Smooth muscle cell of the brain vasculature (primary cell): ENCODE data around the gene PMEPA1.
"Not testable (repeated sequence)": the region's sequence is repeated elsewhere in the genome, so short reads cannot be mapped to it uniquely, and the experiment has no call there.

Source experiments
- DNase-seq: peaks from one replicate; pipeline ENCODE4 v3.0.0-alpha.2; 2012; ENCODE audit warnings: low read depth, low spot score

The PMEPA1 gene

GRCh38 chr20:57650756-57651483 is 58.9 kb downstream of the PMEPA1 start:
- no peak for DNase-seq

GRCh38 chr20:57650266-57650665 is 59.5 kb downstream of the PMEPA1 start:
- DNase-seq = no peak

GRCh38 chr20:57649617-57650015 is 60.2 kb downstream of the PMEPA1 start:
- DNase-seq = no peak

- no peak for DNase-seq
These were observed 60.8 kb downstream of the PMEPA1 start for GRCh38 chr20:57648878-57649616.

- DNase-seq = no peak
These were observed 61.7 kb downstream of the PMEPA1 start for GRCh38 chr20:57647933-57648785.

- no peak for DNase-seq
These were observed 62.5 kb downstream of the PMEPA1 start for GRCh38 chr20:57647006-57647932.

- no peak for DNase-seq
These were observed 70.9 kb downstream of the PMEPA1 start for GRCh38 chr20:57638895-57639236.

GRCh38 chr20:57638173-57638894 is 71.5 kb downstream of the PMEPA1 start:
- no peak for DNase-seq

- DNase-seq = no peak
These were observed 75.8 kb downstream of the PMEPA1 start for GRCh38 chr20:57633945-57634491.

GRCh38 chr20:57632286-57632685 is 77.5 kb downstream of the PMEPA1 start:
- DNase-seq = no peak

GRCh38 chr20:57630061-57630460 is 79.8 kb downstream of the PMEPA1 start:
- DNase-seq = no peak

GRCh38 chr20:57629491-57629901 is 80.3 kb downstream of the PMEPA1 start:
- DNase-seq = not testable (repeated sequence)

- not testable (repeated sequence) for DNase-seq
These were observed 80.9 kb downstream of the PMEPA1 start for GRCh38 chr20:57628962-57629308.

GRCh38 chr20:57628047-57628961 is 81.5 kb downstream of the PMEPA1 start:
- DNase-seq = no peak

- no peak for DNase-seq
These were observed 82.5 kb downstream of the PMEPA1 start for GRCh38 chr20:57627339-57627738.

- DNase-seq = no peak
These were observed 83.8 kb downstream of the PMEPA1 start for GRCh38 chr20:57625978-57626377.

GRCh38 chr20:57625181-57625958 is 84.4 kb downstream of the PMEPA1 start:
- no peak for DNase-seq

GRCh38 chr20:57624124-57624523 is 85.7 kb downstream of the PMEPA1 start:
- DNase-seq = no peak
